Left renal cortex interstitium (tissue), 4 donors: ENCODE results near the gene MMD. TPM values are rescaled to one million over a fixed set of nuclear protein-coding genes. Genes with fewer than 3 reads are reported as not detected.
"Not testable (repeated sequence)": the region's sequence is repeated elsewhere in the genome, so short reads cannot be mapped to it uniquely, and the experiment has no call there.

Experiments used
- DNase-seq, 4 donors: peaks; one replicate each; pipeline ENCODE4 v3.0.0-alpha.2; 2013; ENCODE audit warnings: low read depth in 4 of 4, low spot score in 2 of 4, missing footprints in 1 of 4
- polyA plus RNA-seq, 4 donors: library from polyadenylated mRNA; unstranded; fragments of 120-200 nt; gene quantifications; one replicate each; pipeline ENCODE4 v1.2.1, GENCODE V29; 2013; ENCODE audit not compliant: insufficient read length in 4 of 4

The MMD gene
- polyA plus RNA-seq, 4 donors: 21.2 to 23.4 (median 22.7) TPM

DNA sequence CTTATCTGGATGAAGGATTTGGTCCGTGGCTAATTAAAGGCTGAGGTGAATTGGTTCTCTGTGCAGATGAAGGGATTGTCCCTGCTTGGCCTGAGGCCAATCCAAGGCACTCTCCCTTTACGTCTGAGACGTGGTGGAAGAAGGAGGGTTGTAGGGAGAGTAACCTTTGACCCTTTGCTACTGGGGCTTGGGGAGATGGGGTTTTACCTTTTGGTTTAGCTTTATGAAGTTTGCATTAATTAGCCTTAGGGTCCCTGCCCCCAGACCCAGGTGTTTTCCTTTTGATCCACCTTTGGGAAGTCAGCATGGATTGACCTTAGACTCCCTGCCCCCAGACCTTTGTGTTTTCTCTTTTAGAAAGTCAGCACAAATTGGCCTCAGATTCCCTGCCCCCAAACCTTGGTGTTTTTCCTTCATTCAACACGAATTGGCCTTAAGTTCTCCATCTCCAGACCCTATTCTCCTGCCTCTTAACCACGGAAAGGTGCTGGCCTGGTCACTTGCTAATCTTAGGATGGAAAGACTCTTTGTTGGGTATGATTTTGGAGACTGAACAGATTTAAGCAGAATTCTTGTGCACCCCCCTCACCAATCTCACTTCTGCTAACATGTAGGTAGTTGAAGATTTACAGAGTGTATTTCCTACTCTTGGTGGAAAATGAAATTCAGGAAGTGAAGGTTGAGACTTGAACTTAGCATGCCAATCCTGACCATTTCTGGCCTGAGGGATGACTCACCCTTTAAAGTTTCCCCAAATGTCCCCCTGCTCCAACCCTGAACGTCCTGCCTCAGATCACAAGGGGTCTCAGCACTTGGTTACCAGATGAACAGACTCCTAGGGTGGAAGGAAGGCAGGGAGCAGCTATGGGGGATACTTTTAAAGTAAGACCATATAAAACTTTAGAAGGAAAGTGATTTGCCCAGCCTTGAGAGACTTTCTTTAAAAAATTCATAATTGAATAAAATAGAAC is 23.1 kb upstream of the MMD start:
- DNase-seq: no peak

DNA sequence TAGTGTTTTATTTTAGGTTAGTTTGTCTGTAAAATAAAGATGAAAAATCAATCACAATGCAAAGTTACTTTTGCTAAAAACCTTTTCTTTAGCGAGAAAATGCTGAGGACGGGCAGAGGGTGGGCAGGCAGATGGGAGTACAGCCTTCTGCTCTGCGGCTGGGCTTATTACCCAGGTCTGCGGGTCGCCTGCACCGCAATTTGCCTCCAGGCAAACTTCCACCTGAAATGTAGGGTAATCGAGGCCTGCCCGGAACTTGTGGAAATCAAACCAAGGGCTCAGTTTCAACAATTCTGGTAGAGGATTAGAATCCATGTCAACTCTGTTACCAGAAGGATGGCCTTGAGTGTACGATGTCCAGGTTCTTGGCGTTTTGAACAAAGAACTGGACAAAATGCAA is 22.3 kb upstream of the MMD start:
- no peak for DNase-seq

DNA sequence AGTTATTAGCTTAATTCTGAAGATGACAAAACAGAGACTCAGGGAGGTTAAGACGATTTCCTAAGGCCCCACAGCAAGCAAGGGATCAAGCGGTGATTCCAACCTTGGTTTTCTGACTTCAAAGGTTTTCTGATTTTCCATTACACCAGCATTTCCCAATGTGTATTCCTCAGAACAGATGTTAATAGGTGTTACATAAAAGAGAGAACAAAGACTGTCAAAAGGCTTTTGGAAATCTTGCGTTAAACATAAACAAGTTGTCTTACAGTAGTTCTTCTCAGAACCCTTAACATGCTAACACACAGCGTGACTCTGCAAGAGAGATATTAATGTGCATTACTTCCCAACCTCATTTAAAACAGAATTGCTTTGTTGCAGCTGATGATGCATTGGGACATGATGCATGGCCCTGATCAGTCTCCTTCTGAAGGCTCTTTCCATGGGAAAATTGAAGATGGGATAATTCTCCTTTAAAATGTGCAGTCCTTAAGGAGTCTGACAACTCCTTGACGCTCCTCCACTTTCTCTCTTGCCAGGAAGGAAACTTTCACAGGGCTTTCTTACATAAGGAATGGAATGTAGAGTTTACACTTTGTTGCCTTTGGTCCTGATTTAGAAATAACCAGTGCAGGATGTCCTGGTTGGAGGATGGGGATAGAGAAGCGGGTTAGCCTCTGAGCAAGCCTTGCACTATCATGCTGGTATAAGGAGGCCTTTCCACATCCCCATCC is 21.5 kb upstream of the MMD start:
- no peak for DNase-seq

DNA sequence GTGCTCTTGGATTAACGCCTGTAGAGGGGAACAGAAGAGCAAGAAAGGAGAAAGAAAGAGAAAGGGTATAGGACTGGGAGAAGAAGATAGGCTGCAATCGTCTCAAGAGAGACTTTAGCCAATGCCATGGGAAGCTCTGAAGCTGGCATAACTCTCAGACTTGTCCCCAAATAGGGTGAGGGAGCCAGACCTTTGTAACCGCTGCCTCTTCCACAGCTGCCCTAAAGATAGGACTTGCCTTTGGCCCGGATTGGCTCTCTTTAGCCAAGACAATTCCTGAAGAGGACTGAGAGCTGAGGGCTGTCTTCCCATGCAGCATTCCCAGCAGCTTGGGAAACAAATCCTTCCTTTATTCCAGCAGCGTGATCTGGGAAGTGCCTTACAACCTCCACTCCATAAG is 20.8 kb upstream of the MMD start:
- DNase-seq: no peak

DNA sequence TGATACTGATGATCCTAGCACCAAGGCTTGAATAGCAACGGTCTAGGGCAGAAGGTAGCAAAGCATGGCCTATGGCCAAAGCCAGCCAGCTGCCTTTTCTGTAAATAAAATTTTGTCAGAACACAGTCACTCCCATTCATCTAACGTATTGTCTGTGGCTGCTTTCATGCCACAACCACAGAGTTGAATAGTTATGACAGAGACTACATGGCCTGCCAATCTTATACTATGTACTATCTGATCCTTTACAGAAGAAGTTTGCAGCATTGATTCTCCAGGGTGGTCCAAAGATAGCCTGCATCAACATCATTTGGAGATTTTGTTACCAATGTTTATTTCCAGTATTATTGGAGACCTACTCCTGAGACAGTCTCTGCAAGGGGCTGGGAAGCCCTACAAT is 19.9 kb upstream of the MMD start:
- no peak for DNase-seq

DNA sequence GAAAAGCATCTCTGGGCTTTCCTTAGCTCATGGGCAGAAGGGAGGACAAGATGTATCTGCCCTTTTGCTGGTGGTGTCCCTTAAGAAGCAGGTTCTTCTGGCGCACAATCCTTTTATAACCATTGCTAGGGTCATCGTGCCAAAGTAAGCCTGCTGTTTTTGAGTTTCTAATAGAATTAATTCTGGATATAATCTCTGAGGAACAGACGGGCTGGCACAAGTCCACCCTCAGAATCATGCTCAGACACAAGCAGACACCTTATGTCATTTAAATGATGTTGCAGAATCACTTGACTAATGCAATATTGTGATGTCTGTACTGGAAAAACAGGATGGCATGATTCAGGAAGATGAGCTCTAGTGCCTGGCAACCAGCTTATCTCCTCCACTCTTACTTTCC is 18.8 kb upstream of the MMD start:
- no peak for DNase-seq

DNA sequence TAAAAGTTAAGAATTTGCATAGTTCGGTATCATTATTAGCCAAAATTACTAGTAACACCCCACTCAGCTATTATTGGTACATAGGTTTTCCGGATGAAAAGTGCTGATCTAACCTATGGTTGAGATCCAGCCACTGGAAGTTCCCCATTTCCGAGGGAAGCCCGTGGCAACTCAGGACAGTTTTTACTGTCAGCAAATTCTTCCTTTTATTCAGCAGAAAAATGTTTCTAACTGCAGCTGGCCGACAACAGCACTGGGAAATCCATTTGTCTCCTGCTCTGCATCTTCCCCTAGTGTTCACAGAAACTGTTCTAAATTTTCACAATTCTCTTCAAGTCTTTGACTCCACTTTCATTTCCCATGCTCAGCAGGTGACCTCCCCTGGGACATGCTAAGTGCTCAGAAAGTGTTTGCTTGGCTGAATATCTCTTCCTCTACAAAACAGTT is 15.5 kb upstream of the MMD start:
- DNase-seq: no peak

DNA sequence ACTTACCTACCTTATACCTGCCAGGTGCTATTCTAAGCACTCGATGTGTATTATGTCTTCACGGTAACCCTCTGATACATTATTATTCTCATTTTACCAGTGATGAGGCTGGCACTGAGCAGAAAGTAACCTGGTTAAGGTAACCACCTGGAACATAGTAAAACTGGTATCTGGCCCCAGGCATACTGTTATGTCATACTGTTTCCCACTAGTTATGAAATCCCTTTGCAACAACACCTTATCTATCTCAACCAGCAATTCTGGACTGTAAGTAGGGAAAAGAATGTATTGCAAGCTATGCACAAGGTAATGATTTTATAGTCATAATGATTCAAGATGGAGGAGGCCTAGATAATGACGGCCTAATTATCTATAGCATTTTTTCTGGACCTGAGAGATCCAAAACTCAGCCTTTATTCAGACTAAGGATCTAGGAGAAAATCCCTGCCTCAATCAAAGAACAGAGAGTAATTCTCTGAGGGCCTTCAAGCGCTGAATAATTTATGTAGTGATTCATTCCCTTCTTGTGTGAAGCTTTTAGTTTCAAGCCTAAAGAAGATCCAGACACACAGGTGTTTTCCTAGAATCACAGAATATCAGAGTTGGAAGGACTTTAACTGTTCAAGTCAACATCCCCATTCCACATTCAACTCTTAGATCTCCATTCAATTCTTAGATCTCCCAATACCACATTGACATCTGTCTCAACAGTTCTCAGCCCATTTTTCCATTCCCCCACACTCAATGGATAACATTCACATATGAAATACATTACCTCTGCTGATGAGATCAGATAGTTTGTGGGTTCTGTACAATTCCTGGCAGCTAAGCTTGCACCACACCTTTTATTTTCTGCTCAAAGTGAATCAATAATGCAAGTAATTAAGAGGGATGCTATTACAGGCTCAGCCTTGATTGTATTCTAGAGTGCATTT is 14.9 kb upstream of the MMD start:
- DNase-seq: no peak

DNA sequence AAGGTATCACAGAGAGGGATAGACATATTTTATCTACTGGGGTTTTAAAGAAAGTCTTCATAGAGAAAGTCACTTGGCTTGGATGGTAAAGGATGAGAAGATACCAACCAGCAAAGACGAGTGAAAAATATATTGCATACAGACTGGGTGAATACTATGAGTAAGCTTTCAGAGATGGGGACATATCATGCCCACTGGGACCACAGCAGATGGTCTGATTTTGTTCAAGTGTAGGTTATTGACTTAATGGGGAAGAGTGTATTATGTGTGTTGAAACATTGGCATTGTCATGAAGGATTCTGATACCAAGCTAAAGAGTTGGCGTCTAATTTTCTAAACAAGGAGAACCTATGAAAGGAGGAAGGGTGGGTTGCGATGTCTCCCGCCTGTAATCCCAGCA is 13.8 kb upstream of the MMD start:
- no peak for DNase-seq

DNA sequence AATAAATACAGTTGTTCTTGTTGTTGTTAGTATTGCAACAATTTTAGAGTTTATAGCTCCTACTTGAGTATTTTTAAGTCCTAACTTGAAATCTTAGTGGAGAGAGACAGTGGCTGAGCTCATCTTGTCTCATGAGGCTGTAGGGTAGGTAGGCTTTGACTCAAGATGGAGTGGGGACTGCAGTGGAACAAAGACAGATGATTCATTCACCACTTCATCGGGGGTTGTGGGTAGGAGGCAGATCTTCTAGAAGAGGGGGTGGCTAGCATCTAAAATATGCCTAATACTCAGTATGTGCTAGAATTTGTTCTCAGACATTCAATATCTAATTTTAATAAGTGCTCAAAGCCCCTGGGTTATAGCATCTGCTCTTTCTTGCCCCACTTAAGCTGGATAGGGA is 13.1 kb upstream of the MMD start:
- DNase-seq: no peak

DNA sequence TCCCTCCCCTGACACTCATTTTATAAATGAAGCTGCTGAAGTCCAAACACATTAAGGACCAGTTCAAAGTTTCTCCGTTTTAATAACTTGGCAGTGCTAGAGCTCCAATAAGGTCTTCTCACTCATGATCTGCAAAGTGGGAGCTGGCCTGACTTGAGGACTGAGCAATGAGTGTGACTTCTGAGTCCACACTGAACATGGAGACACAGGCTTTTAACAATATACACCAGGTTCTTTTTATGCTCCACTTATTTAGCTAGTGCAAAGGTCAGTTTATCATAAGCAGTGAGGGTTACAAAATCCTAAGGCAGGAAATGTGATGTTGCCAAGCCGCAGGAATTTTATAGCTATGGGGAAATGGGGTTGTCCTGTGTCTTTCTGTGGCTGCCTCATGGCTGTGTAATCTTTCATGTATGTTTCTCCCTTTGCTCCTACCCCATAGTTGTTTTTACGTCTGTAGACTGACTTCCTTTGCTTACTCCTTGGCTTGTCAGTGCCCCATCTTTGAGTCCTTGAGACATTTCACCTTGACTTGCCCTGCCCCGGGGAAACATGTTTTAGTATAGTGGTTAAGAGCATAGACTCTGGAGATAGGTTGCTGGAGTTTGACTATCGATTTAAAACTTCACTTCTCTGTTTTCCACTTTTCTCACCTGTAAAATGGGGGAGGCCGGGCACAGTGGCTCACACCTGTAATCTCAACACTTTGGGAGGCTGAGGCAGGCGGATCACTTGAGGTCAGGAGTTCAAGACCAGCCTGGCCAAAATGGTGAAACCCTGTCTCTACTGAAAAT is 12.2 kb upstream of the MMD start:
- DNase-seq: no peak

DNA sequence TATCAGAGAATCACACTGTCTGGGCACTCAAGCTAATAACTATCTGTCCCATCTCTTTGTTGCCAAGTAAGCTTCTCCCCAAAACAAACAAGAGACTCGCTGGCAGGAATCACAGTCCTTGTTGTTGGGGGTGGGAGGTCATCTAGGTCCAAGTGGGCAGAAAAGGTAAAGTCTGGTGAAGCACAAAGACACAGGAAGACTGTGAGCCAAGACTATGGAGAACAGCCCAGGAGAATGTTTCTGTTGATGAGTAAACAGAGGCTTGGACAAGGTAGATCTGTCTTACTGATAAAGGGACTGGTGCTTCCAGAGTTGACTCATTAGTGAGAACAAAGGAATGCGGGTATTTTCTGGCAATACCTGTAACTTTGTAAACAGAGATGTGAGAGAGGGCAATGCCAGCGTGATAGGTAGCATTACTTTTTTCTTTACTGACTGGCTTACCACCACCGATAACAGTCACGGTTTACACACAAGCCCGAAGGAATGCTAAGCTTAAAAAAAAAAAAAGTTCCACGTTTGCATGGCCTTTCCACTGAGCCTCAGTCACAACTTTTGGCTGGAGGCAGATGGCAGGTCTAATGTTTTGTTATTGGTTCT is 11.5 kb upstream of the MMD start:
- no peak for DNase-seq

DNA sequence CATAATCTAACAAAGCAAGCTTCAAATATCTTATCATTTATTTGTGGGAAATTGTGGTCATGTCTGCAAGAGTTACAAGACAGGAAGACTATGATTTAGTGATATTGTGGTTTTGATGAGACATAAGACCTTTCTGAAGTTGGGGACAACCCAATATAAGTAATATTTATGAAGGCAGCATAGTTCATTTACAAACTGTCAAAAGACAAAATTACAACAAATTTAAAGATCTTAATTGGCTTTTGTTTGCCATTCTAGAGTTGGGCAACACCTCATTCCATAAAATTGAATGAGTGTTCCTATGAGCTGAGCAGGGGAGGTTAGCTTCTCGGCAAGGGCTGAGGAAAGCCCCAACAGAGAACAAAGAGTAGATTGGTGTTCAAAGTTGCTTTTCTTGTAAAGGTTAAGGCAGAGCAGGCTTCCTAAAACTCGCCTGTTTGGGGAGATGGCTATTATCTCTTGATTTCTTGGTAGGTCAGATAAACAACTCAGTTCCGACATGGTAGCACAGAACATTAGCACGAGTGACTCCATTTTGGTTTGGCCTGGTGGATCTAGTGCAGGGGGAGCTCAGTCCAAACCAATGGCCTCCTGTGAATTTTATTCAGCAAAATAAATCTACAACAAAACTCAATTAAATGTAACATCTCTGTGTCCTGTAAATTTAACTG is 10.9 kb upstream of the MMD start:
- DNase-seq: no peak

DNA sequence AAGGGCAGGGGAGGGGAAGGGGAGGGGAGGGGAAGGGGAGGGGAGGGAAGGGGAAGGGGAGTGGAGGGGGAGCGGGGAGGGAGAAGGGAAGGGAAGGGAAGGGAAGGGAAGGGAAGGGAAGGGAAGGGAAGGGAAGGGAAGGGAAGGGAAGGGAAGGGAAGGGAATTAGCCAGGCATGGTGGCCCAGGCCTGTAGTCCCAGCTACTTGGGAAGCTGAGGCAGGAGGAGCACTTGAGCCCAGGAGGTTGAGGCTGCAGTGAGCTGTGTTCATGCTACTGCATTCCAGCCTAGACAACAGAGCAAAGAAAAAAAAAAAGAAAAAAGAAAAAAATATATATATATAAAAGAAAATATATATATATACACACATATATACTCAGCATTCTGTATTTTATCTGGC is 10.3 kb upstream of the MMD start:
- not testable (repeated sequence) for DNase-seq

DNA sequence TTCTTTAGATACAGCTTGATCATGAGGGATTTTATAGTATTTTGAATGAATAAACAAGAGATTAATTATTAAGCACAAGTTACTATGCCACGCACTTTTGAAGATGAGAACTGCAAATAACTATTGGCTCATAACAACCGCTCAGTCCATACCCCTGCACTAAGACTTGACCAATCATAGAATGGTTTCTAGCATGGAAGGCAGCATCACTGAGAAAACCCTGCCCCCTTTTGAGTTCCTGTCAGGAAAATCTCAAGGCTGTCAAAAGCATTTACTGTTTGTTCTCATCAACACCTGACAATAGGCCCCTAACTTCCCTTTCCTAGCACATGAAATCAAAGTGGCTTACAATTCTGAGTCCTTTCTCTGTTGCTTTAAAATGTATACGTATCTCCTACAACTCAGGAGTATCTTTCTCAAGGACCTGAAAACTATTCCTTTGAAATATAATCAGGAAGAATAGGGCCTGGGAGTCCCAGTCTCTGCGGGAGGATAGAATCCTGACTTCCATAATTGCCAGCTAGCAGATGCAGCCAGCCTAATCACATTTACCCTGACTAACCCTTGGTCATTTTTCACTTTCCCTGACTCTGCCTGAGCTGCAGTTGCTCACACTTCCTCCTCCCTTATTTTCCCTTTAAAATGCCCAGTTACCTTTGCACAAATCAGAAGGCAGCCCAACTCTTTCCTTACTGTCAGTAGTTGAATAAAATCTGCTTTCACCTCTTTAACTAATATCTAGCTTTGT is 9.1 kb upstream of the MMD start:
- DNase-seq: no peak

DNA sequence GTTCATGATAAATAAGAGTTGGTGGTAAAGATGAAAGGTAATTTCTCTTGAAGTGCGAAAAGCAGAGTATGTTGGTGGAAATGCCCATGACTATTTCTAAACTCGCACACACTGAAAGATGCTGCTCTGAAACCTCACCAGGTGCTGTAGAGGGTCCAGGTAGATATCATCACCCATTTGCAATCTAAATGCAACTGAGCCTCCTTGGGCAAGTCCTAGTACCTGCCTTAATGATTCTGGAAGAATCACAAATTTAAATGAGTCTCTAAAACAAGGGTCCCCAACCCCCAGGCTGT is 5.9 kb upstream of the MMD start:
- DNase-seq: no peak

DNA sequence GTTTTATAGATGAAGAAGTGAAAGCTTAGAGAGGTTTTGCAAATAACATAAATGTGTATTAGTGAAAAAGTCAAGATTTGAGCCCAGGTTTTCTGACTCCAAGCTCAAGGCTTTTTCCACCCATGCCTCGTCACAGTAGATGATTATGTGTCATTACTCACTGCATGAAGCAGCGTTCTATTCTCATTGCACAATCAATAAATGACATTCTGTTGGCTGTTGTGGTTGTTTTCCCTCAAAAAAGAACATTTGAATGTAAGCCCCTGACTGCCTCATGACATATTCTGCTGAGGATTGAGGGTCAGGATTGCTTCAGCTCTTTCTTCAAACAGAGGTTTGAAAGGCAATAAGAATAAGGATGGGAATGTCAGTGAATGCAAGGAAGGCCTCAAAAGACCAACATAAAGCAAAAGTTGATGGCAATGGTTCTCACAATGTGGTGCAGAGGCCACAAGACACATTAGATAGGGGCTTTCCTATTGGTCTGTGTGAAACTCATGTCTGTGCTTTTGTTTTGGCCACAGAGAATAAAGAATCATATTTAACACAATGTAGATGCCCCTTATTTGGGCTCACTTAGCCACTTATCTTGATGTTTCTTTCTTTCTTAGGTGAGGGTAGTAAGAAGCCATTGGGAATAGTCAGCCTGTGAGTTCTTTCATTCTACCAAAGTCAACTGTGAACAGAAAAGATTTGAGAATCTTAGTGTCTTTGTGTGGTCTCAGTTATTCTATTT is 5.4 kb upstream of the MMD start:
- no peak for DNase-seq
